ENCODE measurements around the gene PDE6A.

The PDE6A gene

GRCh38 chr5:149881874-149882273, 62.7 kb downstream of the PDE6A start (continued):
- TF ChIP-seq ZNF513 (tag by site-specific recombination; IDR thresholded peaks at IDR 0.05) (no peak), ZNF16 (tag by site-specific recombination; IDR thresholded peaks at IDR 0.05; ENCODE audit: low read depth) (no peak), ZFHX2 (tag by site-specific recombination; conservative IDR thresholded peaks at IDR 0.05) (no peak), ZNF626 (tag by site-specific recombination; IDR thresholded peaks at IDR 0.05) (no peak), ZBTB7A (tag by site-specific recombination; IDR thresholded peaks at IDR 0.05; ENCODE audit: low read depth) (no peak), ZNF76 (tag by site-specific recombination; IDR thresholded peaks at IDR 0.05; ENCODE audit: borderline replicate concordance, low read depth) (no peak), ZNF654 (tag by site-specific recombination; IDR thresholded peaks at IDR 0.05; ENCODE audit: low read depth) (peak; percentile 28), ZNF280C (tag by site-specific recombination; IDR thresholded peaks at IDR 0.05) (no peak), ZNF292 (tag by site-specific recombination; IDR thresholded peaks at IDR 0.05; ENCODE audit: borderline replicate concordance, low read depth) (no peak), GLI4 (tag by site-specific recombination; IDR thresholded peaks at IDR 0.05) (no peak), ZNF830 (tag by site-specific recombination; IDR thresholded peaks at IDR 0.05; ENCODE audit: low read depth) (no peak), ZFP69B (tag by site-specific recombination; IDR thresholded peaks at IDR 0.05) (no peak), HOXC10 (CRISPR knock-in tag; IDR thresholded peaks at IDR 0.05) (no peak), ZNF239 (tag by site-specific recombination; IDR thresholded peaks at IDR 0.05) (no peak), YY2 (tag by site-specific recombination; IDR thresholded peaks at IDR 0.05) (no peak), ZNF169 (tag by site-specific recombination; IDR thresholded peaks at IDR 0.05) (no peak), ZNF707 (tag by site-specific recombination; IDR thresholded peaks at IDR 0.05) (no peak), ZNF146 (tag by site-specific recombination; IDR thresholded peaks at IDR 0.05) (no peak), ZEB2 (tag by site-specific recombination; IDR thresholded peaks at IDR 0.05) (no peak), ZNF416 (tag by site-specific recombination; IDR thresholded peaks at IDR 0.05) (no peak), INSM2 (tag by site-specific recombination; IDR thresholded peaks at IDR 0.05) (no peak), ZNF311 (tag by site-specific recombination; IDR thresholded peaks at IDR 0.05; ENCODE audit: borderline replicate concordance) (no peak), FEZF1 (tag by site-specific recombination; IDR thresholded peaks at IDR 0.05) (no peak), ZNF404 (tag by site-specific recombination; IDR thresholded peaks at IDR 0.05) (0 out of 2 replicates have a peak, but pooled peaks have one; percentile 50), ZNF658 (tag by site-specific recombination; IDR thresholded peaks at IDR 0.05) (no peak), BCL11B (tag by site-specific recombination; IDR thresholded peaks at IDR 0.05; ENCODE audit: low read depth) (no peak), ZNF514 (tag by site-specific recombination; IDR thresholded peaks at IDR 0.05) (no peak), ZBTB49 (tag by site-specific recombination; IDR thresholded peaks at IDR 0.05; ENCODE audit: low read depth) (no peak), SETDB1 (IDR thresholded peaks at IDR 0.05; ENCODE audit: insufficient read length, low read length) (no peak), TRIM28 (IDR thresholded peaks at IDR 0.05; ENCODE audit: borderline replicate concordance, low read length) (no peak), ZNF768 (tag by site-specific recombination; IDR thresholded peaks at IDR 0.05) (no peak), PRDM4 (tag by site-specific recombination; IDR thresholded peaks at IDR 0.05) (no peak), ZNF174 (tag by site-specific recombination; IDR thresholded peaks at IDR 0.05) (no peak), ZNF302 (tag by site-specific recombination; IDR thresholded peaks at IDR 0.05; ENCODE audit: low read depth) (no peak)

All from HEK293 (cell line).